Fibroblast of skin of left quadriceps (primary cell): ENCODE measurements around the gene ANKRD11.

Source experiments
- DNase-seq, 2 experiments: peaks; one replicate each; pipeline ENCODE4 v3.0.0-alpha.2; 2013; ENCODE audit warnings: low read depth in 2 of 2

ANKRD11 gene

GRCh38 chr16:89490439-89491237 is at the start of gene ANKRD11:
Gene ANKRD11, minus strand, starts transcription at chr16:89490561. Its CDS starts 173,542 bp downstream, at chr16:89317019.
- peak; percentile 99 for DNase-seq

DNA sequence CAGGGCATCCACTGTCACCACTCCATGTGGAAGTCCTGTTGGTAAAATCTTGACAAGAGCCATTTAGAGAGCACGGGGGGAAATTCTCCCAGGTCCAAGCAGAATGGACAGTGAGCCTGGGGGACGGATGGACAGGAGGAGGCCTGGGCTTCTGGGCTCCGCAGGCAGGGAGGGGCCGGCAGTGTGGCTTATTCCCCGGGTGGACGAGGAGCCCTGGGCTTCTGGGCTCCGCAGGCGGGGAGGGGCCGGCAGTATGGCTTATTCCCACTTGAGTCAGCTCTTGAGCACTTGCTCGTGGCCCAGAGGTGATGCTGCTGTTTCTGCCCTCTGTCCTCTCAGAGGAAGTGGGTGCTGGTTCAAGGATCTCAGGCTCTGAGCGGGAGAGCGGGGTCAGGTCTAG is 47.9 kb upstream of the ANKRD11 start:
- DNase-seq = no peak

- DNase-seq = no peak
Observed at GRCh38 chr16:89537549-89537925, 47.2 kb upstream of the ANKRD11 start.

DNA sequence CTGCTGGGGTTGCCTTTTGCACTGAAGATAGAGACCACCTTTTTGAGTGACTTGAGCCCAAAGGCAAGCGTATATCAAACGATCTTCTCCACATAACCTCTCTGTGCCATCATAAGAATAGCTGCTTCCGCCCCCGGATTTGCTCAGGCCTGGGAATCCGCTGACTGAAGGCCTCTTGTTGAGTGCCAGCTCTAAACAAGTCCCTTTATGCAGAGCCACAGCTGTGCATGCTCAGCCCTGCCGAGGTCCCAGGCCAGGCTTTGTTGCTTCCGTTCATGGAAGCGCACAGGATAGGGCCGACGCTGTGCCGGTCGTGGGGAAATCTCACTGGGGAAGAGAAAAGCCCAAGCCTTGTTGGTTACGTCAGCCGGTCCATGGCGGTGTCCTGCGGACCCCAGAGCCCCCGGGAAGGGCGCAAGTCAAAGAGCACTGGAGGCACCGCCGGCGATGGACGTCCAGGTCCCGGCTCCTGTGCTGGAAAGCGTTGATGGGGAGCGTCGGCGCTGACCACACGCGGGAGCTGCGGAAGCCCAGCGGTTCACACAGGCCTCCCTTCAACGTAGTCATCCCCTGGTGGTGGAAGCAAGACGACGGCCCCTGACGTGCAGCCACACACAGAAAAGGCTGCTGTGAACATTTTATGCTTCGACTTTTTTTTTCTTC is 46.7 kb upstream of the ANKRD11 start:
- DNase-seq = no peak

DNA sequence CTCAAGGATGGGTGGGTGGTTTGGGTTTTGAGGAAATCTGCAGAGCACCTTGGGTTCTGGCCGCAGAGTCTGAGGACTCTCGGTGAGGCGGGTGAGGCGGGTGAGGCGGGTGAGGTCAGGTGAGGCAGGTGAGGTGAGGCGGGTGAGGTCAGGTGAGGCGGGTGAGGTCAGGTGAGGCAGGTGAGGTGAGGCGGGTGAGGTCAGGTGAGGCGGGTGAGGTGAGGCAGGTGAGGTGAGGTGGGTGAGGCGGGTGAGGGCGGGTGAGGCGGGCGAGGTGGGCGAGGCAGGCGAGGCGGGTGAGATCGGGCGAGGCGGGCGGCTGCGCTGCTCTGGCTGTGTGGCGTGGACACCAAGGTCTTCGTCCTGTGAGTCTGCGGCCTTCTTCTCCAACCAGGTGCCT is 46.0 kb upstream of the ANKRD11 start:
- DNase-seq = no peak

DNA sequence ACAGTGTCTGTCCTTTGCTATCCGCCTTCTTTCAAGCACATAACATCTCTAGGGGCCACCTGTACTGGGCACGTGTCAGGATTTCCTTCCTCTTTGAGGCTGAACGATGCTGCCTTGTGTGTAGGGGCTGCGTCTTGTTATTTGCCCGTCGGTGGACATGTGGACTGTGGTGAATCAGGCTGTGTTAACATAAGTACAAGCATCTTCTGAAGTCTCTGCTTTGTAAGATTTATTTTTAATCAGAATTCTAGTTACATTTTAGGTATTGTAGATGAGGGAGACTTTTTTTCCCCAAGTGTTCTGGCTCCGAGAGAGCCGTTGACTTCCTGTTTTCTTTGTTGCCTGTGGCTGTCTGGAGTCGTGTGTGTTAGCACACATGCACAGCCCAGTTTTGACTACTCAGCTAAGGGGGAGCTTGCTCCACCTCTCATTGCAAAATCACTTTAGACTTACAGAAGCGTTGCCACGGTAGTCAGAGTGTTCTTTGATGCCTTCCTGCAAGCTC is 43.9 kb upstream of the ANKRD11 start:
- no peak for DNase-seq

- no peak for DNase-seq
Observed at GRCh38 chr16:89531821-89532526, 41.6 kb upstream of the ANKRD11 start.

- DNase-seq = no peak
Observed at GRCh38 chr16:89530401-89531381, 40.3 kb upstream of the ANKRD11 start.

DNA sequence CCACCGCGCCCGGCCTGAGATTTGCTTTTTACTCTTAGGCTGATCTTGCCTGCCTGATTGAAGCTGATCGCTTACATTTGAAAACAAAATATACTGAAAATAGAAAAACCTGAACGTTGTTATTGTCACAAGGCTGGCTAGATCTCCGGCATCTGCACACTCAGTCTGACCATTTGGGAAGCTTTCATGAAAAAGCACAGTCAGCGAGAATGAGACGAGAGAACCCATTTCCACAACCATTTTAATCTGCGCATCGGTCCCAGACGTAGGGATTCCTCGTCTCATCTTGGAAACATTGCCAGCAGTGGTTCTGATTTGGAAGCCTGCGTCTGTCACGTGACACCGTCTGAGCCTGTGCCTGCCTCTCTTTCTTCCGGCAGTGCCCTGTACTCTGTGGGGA is 38.7 kb upstream of the ANKRD11 start:
- no peak for DNase-seq

GRCh38 chr16:89525146-89525913 is 35.0 kb upstream of the ANKRD11 start:
- no peak for DNase-seq

DNA sequence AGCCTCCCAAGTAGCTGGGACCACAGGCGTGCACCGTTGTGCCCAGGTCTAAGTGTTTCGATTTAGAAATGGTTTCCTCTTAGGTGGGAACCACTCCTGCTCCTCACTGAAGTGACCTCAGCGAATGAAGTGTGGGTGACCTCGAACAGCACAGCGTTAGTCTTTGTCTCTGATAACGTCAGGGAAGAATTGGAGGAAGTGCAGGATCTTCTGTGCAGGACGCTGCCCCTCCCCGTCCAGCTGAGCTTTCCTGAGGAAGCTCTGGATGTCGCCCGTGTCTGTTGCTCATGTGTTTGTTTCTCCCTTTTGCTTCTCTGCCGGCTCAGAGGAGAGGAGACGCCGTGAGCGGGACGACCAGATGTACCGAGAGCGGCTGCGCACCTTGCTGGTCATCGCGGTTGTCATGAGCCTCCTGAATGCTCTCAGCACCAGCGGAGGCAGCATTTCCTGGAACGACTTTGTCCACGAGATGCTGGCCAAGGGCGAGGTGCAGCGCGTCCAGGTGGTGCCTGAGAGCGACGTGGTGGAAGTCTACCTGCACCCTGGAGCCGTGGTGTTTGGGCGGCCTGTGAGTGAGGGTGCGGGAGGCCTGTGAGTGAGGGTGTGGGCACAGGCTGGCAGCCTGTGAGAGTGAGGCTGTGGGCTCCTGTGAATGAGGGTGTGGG is 33.5 kb upstream of the ANKRD11 start:
- DNase-seq = no peak

DNA sequence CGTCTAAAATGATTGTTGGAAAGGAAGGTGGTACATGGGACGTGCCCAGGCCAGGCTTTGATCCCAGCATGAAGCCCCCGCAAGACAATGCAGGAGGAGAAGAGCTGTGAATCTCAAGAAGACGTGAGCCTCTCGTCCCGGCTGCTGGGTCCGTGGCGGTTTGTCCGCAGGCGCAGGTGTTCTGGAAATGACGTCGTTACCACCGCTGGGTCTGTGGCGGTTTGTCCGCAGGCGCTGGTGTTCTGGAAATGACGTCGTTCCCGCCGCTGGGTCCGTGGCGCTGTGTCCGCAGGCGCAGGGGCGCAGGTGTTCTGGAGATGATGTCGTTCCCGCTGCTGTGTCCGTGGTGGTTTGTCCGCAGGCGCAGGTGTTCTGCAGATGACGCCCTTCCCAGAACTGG is 31.9 kb upstream of the ANKRD11 start:
- DNase-seq = no peak

- no peak for DNase-seq
Observed at GRCh38 chr16:89519881-89520280, 29.5 kb upstream of the ANKRD11 start.

DNA sequence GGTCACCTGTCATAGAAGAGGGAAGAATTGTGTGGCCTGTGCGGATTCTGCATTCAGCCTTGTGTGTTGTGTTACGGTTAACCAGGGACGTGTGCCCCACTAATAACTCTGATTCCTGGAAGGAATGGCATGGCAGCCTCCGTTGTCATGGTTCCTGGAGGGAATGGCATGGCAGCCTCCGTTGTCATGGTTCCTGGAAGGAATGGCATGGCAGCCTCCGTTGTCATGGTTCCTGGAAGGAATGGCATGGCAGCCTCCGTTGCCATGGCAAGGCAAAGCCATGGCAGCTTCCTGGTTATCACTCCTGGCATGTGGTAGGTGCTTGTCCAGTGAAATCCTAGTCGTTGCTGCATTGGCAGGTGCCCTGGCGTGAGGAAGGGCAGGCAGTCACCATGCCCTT is 26.8 kb upstream of the ANKRD11 start:
- no peak for DNase-seq

GRCh38 chr16:89512453-89512852 is 22.1 kb upstream of the ANKRD11 start:
- DNase-seq = no peak

DNA sequence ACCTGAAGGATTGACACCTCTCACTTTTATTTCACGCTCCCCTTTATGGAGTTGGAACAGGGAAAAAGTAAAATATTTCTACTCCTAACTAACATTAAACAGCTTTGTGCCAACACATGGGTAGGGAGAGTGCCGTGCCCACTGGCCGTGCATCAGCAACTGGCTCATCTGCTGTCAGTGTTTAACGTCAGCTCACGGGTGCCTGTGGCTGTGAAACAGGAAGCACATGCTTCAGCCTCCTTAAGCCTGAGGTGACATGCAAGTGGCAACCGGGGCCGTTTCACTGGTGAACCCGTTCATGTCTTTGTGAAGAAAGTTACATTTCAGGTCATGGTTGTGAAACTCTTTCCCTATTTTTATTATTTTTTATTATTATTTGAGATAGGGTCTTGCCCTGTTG is 21.0 kb upstream of the ANKRD11 start:
- no peak for DNase-seq

DNA sequence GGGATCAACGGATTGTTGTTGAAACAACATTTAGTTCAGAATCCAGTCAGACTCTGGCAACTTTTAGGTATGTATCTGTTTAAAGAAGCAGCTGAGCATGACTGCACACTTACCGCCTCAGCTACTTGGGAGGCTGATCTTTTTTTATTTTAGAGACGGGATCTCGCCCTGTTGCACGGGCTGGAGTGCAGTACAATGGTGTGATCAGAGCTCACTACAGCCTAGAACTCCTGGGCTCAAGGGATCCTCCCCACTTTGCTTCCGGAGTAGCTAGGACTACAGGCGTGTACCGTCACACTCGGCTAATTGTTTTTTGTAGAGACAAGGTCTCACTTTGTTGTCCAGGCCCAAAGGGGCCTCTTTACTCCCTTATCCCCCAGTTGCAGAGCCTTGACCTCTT is 20.2 kb upstream of the ANKRD11 start:
- DNase-seq = no peak

DNA sequence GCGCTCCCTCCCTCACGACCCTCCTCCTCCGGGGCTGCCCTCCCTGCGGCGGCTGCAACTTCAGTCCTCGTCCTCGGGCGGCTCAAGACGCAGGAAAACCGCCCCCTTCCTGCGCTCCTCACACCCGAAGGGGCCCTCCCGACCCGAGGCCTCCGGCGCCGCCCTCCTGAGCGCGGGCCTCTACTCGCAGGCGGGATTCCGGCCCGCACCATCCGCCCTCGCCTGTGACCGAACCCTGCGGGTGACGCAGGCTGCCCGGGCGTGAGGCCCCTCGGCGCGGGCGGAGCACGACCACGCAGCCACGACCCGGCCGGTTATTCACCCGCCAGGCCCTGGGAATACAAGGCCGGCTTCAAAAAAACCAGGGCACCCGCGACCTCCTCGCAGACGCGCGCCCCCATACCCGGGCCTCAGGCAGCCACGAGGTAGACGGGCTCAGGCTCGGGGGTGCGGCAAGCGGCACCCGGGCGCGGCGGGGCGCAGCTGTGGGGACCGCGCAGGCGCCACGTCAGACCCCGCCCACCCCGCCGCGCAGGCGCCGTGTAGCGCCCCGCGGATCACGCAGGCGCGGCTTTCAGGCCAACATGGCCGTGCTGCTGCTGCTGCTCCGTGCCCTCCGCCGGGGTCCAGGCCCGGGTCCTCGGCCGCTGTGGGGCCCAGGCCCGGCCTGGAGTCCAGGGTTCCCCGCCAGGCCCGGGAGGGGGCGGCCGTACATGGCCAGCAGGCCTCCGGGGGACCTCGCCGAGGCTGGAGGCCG is 17.7 kb upstream of the ANKRD11 start, which contains the start of gene SPG7:
Gene SPG7 (plus strand): TSS at position 570 of the 757 bp plus-strand sequence. CDS start 15 bp downstream, at position 585.
- DNase-seq = peak; percentile 58 to 68

DNA sequence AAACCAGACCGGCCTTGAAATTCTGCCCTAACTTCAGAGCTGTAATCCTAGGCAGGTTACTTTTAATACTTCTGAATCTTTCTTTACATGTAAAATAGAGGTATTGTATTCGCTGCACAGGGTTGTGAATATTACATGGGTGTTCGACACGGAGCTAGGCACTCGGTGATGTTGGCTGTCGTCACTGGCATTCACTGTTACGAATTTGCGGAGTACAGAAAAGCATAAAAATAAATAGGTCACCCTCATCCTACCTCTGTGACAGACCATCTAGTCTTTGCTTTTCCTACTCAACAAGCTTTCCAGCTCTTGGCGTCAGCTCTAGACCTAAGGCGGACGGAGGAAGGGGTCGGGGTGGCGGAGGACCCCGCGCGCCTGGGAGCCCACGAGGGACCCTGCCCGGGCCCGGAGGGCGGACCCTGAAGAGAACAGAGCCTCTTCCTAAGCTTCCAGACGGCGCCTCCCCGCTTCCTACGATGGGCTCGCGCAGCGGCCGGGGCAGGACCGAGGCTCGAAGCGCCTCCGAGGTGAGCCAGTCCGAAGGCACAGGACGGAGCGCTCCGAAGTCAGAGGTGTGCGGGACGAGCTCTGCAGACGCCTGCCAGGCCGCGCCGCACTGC is 17.0 kb upstream of the ANKRD11 start:
- DNase-seq = no peak
